Neural progenitor cell (in vitro differentiated cells): ENCODE measurements around the gene ZNF839.

Experiments
- EZH2phosphoT487 ChIP-seq: fragments of 200-600 bp; sonication (generic); IDR thresholded peaks from 2 replicates; pipeline ENCODE4 v1.6.1; 2017; ENCODE audit warnings: antibody characterized with exemption
- TF ChIP-seq, protein P1 (sequence below): fragments of 200-600 bp; sonication (generic); IDR thresholded peaks from 2 replicates; pipeline ENCODE4 v1.5.1; 2017; ENCODE audit warnings: antibody characterized with exemption, mild to moderate bottlenecking

DNA sequence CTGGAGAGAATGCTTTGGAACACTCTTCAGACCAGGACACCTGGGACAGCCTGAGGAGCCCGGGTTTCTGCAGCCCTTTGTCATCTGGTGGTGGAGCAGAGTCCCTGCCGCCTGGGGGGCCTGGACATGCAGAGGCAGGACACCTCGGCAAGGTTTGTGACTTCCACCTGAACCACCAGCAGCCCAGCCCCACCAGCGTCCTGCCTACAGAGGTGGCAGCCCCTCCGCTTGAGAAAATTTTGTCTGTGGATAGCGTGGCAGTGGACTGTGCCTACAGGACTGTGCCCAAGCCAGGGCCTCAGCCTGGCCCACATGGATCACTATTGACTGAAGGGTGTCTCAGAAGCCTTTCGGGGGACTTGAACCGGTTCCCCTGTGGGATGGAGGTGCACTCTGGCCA is 22.0 kb downstream of the ZNF839 start:
- TF ChIP-seq, protein P1, sequence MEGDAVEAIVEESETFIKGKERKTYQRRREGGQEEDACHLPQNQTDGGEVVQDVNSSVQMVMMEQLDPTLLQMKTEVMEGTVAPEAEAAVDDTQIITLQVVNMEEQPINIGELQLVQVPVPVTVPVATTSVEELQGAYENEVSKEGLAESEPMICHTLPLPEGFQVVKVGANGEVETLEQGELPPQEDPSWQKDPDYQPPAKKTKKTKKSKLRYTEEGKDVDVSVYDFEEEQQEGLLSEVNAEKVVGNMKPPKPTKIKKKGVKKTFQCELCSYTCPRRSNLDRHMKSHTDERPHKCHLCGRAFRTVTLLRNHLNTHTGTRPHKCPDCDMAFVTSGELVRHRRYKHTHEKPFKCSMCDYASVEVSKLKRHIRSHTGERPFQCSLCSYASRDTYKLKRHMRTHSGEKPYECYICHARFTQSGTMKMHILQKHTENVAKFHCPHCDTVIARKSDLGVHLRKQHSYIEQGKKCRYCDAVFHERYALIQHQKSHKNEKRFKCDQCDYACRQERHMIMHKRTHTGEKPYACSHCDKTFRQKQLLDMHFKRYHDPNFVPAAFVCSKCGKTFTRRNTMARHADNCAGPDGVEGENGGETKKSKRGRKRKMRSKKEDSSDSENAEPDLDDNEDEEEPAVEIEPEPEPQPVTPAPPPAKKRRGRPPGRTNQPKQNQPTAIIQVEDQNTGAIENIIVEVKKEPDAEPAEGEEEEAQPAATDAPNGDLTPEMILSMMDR = no peak
- no peak for TF ChIP-seq EZH2phosphoT487
